MM.1S (cell line): ENCODE data around the gene CLEC3B.
"Not testable (repeated sequence)": the region's sequence is repeated elsewhere in the genome, so short reads cannot be mapped to it uniquely, and the experiment has no call there.

Experiments used
- DNase-seq: peaks from one replicate; pipeline ENCODE4 v3.0.0-alpha.2; 2015
- H2AFZ ChIP-seq: fragments of 300-600 bp; sonication (generic); 2 replicates; pipeline ENCODE4 v1.6.0; 2016; ENCODE audit warnings: antibody characterized with exemption, low read length
- H3F3A ChIP-seq: fragments of 300-600 bp; sonication (generic); 2 replicates; pipeline ENCODE4 v1.6.1; 2016; ENCODE audit warnings: mild to moderate bottlenecking, antibody characterized with exemption, low read length, moderate library complexity, mixed read lengths; ENCODE audit not compliant: insufficient read depth
- H3K27ac ChIP-seq: fragments of 300-600 bp; sonication (generic); 2 replicates; pipeline ENCODE4 v1.5.1; 2016; ENCODE audit warnings: mild to moderate bottlenecking, low read length
- H3K27me3 ChIP-seq: fragments of 300-600 bp; sonication (generic); replicated peaks from 2 replicates; pipeline ENCODE4 v1.6.0; 2016; ENCODE audit warnings: low read length; ENCODE audit not compliant: insufficient read depth
- H3K36me3 ChIP-seq: fragments of 300-600 bp; sonication (generic); replicated peaks from 2 replicates; pipeline ENCODE4 v1.6.1; 2016; ENCODE audit warnings: mild to moderate bottlenecking, low read length, mixed read lengths; ENCODE audit not compliant: insufficient read depth
- H3K4me1 ChIP-seq: fragments of 300-600 bp; sonication (generic); 2 replicates; pipeline ENCODE4 v1.6.1; 2016; ENCODE audit warnings: low read length, mixed read lengths
- H3K4me2 ChIP-seq: fragments of 300-600 bp; sonication (generic); 2 replicates; pipeline ENCODE4 v1.6.0; 2016; ENCODE audit warnings: low read depth, low read length
- H3K4me3 ChIP-seq: fragments of 300-600 bp; sonication (generic); 2 replicates; pipeline ENCODE4 v1.5.1; 2016; ENCODE audit warnings: low read length, mixed read lengths
- H3K79me2 ChIP-seq: fragments of 300-600 bp; sonication (generic); 2 replicates; pipeline ENCODE4 v1.6.1; 2016; ENCODE audit warnings: mixed run types, low read length, mixed read lengths
- H3K9ac ChIP-seq: fragments of 300-600 bp; sonication (generic); 2 replicates; pipeline ENCODE4 v1.6.1; 2016; ENCODE audit warnings: low read length, mixed read lengths
- H3K9me2 ChIP-seq: fragments of 300-600 bp; sonication (generic); replicated peaks from 2 replicates; pipeline ENCODE4 v1.6.1; 2016; ENCODE audit warnings: mild to moderate bottlenecking, low read length, mixed read lengths; ENCODE audit not compliant: insufficient read depth
- H3K9me3 ChIP-seq: fragments of 300-600 bp; sonication (generic); replicated peaks from 2 replicates; pipeline ENCODE4 v1.6.1; 2016; ENCODE audit warnings: mild to moderate bottlenecking, low read length, mixed read lengths; ENCODE audit not compliant: insufficient read depth
- H4K20me1 ChIP-seq: fragments of 300-600 bp; sonication (generic); 2 replicates; pipeline ENCODE4 v1.6.1; 2016; ENCODE audit warnings: mild to moderate bottlenecking, low read length, moderate library complexity, mixed read lengths; ENCODE audit not compliant: insufficient read depth
- EZH2 ChIP-seq: fragments of 300-600 bp; sonication (generic); optimal IDR thresholded peaks from 2 replicates; pipeline ENCODE3; 2017; ENCODE audit warnings: low read depth, mild to moderate bottlenecking, antibody characterized with exemption, low read length, mixed read lengths
- EZH2phosphoT487 ChIP-seq: fragments of 300-600 bp; sonication (generic); IDR thresholded peaks from 2 replicates; pipeline ENCODE4 v1.6.1; 2018; ENCODE audit warnings: antibody characterized with exemption, low read length
- TF ChIP-seq, protein P1 (sequence below): fragments of 300-600 bp; sonication (generic); IDR thresholded peaks from 2 replicates; pipeline ENCODE4 v1.5.1; 2016; ENCODE audit warnings: antibody characterized with exemption, low read length, mixed read lengths

CLEC3B gene

DNA sequence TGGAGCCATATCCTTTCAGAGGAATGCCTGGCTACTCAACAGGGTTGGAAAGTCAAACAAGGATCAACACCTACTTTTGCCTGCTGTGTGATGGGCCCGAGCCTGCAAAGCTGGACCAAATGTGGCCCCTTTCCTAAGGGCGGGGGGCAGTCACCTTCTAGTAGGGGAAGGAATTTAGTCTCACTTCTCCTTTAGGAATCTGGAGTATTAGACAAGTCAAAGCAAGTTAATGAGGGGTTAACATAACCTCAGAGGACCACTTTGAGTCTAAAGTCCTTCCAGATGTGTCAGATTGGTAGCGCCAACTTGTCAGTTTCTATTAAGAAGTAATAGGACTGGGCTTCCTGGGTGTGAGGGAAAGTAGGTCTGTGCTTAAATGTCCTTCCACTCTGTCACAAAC lies 43.3 kb upstream of the CLEC3B start:
- Histone ChIP-seq H3F3A (no peaks in the 10 kb centered on the region), H3K9me2 (no peaks in the 10 kb centered on the region), H3K79me2 (peaks cover 94% of the 10 kb centered on the region), H2AFZ (no peak overlapping the region), H3K27ac (no peak overlapping the region), H3K27me3 (no peaks in the 10 kb centered on the region), H3K4me3 (no peak overlapping the region), H3K9ac (no peak overlapping the region), H3K4me1 (0 out of 2 replicates have a peak, but pooled peaks cover under 1% of the 10 kb centered on the region), H3K36me3 (no peaks in the 10 kb centered on the region; the same call in 1 of the 2 replicates), H3K4me2 (no peak overlapping the region), H4K20me1 (no peaks in the 10 kb centered on the region), H3K9me3 (no peaks in the 10 kb centered on the region)
- TF ChIP-seq, protein P1, sequence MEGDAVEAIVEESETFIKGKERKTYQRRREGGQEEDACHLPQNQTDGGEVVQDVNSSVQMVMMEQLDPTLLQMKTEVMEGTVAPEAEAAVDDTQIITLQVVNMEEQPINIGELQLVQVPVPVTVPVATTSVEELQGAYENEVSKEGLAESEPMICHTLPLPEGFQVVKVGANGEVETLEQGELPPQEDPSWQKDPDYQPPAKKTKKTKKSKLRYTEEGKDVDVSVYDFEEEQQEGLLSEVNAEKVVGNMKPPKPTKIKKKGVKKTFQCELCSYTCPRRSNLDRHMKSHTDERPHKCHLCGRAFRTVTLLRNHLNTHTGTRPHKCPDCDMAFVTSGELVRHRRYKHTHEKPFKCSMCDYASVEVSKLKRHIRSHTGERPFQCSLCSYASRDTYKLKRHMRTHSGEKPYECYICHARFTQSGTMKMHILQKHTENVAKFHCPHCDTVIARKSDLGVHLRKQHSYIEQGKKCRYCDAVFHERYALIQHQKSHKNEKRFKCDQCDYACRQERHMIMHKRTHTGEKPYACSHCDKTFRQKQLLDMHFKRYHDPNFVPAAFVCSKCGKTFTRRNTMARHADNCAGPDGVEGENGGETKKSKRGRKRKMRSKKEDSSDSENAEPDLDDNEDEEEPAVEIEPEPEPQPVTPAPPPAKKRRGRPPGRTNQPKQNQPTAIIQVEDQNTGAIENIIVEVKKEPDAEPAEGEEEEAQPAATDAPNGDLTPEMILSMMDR: no peak
- TF ChIP-seq EZH2 (no peak), EZH2phosphoT487 (no peak)
- DNase-seq: no peak

DNA sequence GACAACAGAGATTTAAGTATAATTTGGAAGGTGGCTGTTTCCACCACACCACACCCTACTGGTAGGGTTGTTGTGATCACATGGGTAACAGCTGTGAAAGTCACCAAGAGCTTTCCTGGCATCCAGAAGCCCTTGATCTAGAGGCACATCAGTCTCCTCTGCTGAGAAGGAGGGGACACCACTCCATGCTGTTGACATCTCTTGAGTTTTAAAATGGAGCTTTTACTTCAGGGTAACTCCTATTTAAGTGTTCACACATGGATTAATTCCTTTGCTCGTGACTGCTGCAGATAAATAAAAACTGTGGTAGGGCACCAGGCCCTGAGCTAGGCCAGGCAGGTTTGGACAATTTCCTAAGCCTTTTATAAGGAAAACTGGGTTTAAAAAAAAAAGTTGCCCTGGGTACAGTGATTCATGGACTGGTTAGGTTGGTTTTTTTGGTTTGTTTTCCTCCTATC lies 42.6 kb upstream of the CLEC3B start:
- no peak for TF ChIP-seq EZH2
- no peak for TF ChIP-seq EZH2phosphoT487
- TF ChIP-seq, protein P1: no peak
- H3K9ac ChIP-seq: no peak overlapping the region
- no peaks in the 10 kb centered on the region for H3K9me3 ChIP-seq
- H3K4me2 ChIP-seq: no peak overlapping the region
- no peak overlapping the region for H3K4me3 ChIP-seq
- H2AFZ ChIP-seq: no peak overlapping the region
- H3K4me1 ChIP-seq: no peaks in the 10 kb centered on the region
- H3K9me2 ChIP-seq: no peaks in the 10 kb centered on the region
- H3K27ac ChIP-seq: no peak overlapping the region
- no peaks in the 10 kb centered on the region for H3F3A ChIP-seq
- H4K20me1 ChIP-seq: no peaks in the 10 kb centered on the region
- no peaks in the 10 kb centered on the region for H3K27me3 ChIP-seq
- peaks cover 94% of the 10 kb centered on the region for H3K79me2 ChIP-seq
- H3K36me3 ChIP-seq: no peaks in the 10 kb centered on the region; the same call in 1 of the 2 replicates
- no peak for DNase-seq

DNA sequence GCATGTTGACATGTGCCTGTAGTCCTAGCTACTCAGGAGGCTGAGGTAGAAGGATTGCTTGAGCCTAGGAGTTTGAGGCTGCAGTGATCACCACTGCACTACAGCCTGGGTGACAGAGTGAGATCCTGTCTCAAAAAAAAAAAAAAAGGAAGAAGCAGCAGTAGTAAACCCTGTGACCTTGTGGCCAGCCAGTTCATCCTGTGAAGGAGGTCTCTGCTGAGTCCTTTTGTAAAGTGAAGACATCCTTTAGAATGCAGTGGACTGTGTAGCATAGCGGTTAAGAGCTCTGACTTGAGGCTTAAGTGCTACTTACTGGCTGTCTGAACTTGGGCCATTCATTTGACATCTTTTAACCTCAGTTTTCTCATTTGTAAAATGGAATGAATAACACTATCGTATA lies 41.8 kb upstream of the CLEC3B start:
- Histone ChIP-seq H3K36me3 (no peaks in the 10 kb centered on the region; the same call in 1 of the 2 replicates), H4K20me1 (no peaks in the 10 kb centered on the region), H3K79me2 (peaks cover 94% of the 10 kb centered on the region), H3K9ac (no peak overlapping the region), H3K4me1 (no peaks in the 10 kb centered on the region), H3K9me2 (no peaks in the 10 kb centered on the region), H3K4me2 (no peak overlapping the region), H3K4me3 (no peak overlapping the region), H3K9me3 (no peaks in the 10 kb centered on the region), H3K27ac (no peak overlapping the region), H2AFZ (no peak overlapping the region), H3F3A (no peaks in the 10 kb centered on the region), H3K27me3 (no peaks in the 10 kb centered on the region)
- no peak for DNase-seq
- TF ChIP-seq EZH2phosphoT487: no peak

DNA sequence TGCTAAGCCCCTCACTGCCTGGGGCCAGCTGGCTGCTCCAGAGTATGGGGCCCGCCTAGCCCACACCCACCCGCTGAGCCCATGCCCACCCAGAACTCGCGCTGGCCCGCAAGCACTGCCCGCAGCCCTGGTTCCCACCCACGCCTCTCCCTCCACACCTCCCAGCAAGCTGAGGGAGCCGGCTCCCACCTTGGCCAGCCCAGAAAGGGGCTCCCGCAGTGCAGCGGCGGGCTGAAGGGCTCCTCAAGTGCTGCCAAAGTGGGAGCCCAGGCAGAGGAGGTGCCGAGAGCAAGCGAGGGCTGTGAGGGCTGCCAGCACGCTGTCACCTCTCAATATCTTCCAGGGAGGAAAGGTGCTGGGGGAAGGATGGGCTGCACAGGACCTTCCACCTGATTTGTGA lies 39.8 kb upstream of the CLEC3B start:
- not testable (repeated sequence) for H3K4me3 ChIP-seq, H3K9me3 ChIP-seq, H2AFZ ChIP-seq, H3K27ac ChIP-seq, H3K4me1 ChIP-seq, H4K20me1 ChIP-seq, H3K4me2 ChIP-seq, H3K9ac ChIP-seq, H3K27me3 ChIP-seq, DNase-seq, H3K9me2 ChIP-seq, H3K36me3 ChIP-seq, H3F3A ChIP-seq
- H3K79me2 ChIP-seq: peaks cover 78% of the 10 kb centered on the region
